Activated B cell treated with CpG ODN at 0.5 μM for 24 hours (primary cell): ENCODE data around the gene ITGB4. TPM values are rescaled to one million over a fixed set of nuclear protein-coding genes. Genes with fewer than 3 reads are reported as not detected.

ENCODE experiments used
- ATAC-seq: fragments of 200-7000 bp; cut with Tn5 transposase; one replicate; pipeline ENCODE4 v1.10.0; 2021; ENCODE audit warnings: low read depth, mild to moderate bottlenecking, moderate library complexity
- CTCF ChIA-PET: fragments of 350-600 bp; sonication (Branson Sonifier 250); formaldehyde crosslinking; loops from one replicate; lab custom pipeline; 2021; ENCODE audit warnings: antibody characterized with exemption; lab: Charles Lee
- POLR2A ChIA-PET: fragments of 350-600 bp; sonication (Branson Sonifier 250); formaldehyde crosslinking; loops from one replicate; lab custom pipeline; 2021; ENCODE audit warnings: antibody characterized with exemption; lab: Charles Lee
- DNase-seq: peaks from one replicate; pipeline ENCODE4 v3.0.0; 2022
- H3K27ac Mint-ChIP-seq: one replicate; pipeline ENCODE4 v1.8.0; 2020; ENCODE audit warnings: mixed read lengths
- H3K27me3 Mint-ChIP-seq: one replicate; pipeline ENCODE4 v1.8.0; 2021; ENCODE audit warnings: mixed read lengths
- H3K36me3 Mint-ChIP-seq: one replicate; pipeline ENCODE4 v1.8.0; 2021; ENCODE audit warnings: low read depth, mixed read lengths
- H3K4me1 Mint-ChIP-seq: one replicate; pipeline ENCODE4 v1.8.0; 2021; ENCODE audit warnings: mixed read lengths
- H3K4me3 Mint-ChIP-seq: one replicate; pipeline ENCODE4 v1.8.0; 2020; ENCODE audit warnings: mild to moderate bottlenecking, mixed read lengths
- H3K9me3 Mint-ChIP-seq: one replicate; pipeline ENCODE4 v1.8.0; 2020; ENCODE audit warnings: mixed read lengths
- CTCF ChIP-seq: fragments of 200-600 bp; IDR thresholded peaks from one replicate; pipeline ENCODE4 v1.8.0; 2022; ENCODE audit warnings: antibody characterized with exemption, mild to moderate bottlenecking
- intact Hi-C: fragments of 100-400 bp; cut with micrococcal nuclease; formaldehyde crosslinking; loops from one replicate; pipeline ENCODE4 v1.15.1; 2024
- total RNA-seq: library from RNA; stranded (reverse); gene quantifications from 2 replicates; pipeline ENCODE4 v1.2.3, GENCODE V29; 2022

ITGB4 gene
- total RNA-seq, 1 donor from 2014 or later: 2.2 TPM

- Mint-ChIP-seq H3K4me1 (peaks cover 9% of the 10 kb centered on the region), H3K36me3 (peaks cover 4% of the 10 kb centered on the region), H3K9me3 (no peaks in the 10 kb centered on the region), H3K27me3 (no peaks in the 10 kb centered on the region), H3K4me3 (no peak overlapping the region), H3K27ac (no peak overlapping the region)
- POLR2A ChIA-PET: interaction anchor here (3.8 to 4.3 kb wide), 2 partner anchors 9 to 23 kb away, joined by 30 to 48 read pairs; partner anchors contain the start of gene GALK1
- DNase-seq: no peak
- intact Hi-C loops: no loop called here
- CTCF ChIA-PET: interaction anchor here (1.6 to 10.9 kb wide), 2 partner anchors 10 to 122 kb away, joined by 4 to 346 read pairs; partner anchors contain the start of genes GALK1 and SMIM5
- no peak for ATAC-seq
- no peak for TF ChIP-seq CTCF
Observed at GRCh38 chr17:75755205-75755901, 34.1 kb downstream of the ITGB4 start.

GRCh38 chr17:75755990-75756389 is 34.7 kb downstream of the ITGB4 start:
- Mint-ChIP-seq H3K27me3 (no peaks in the 10 kb centered on the region), H3K27ac (no peak overlapping the region), H3K4me3 (no peak overlapping the region), H3K9me3 (no peaks in the 10 kb centered on the region), H3K4me1 (peaks cover 9% of the 10 kb centered on the region), H3K36me3 (peaks cover 4% of the 10 kb centered on the region)
- intact Hi-C loops: no loop called here
- CTCF ChIA-PET: interaction anchor here (1.6 kb wide), 1 partner anchor 9 kb away, joined by 4 read pairs; the partner anchor contains the start of gene GALK1
- POLR2A ChIA-PET: interaction anchor here (3.8 to 4.3 kb wide), 2 partner anchors 9 to 22 kb away, joined by 30 to 48 read pairs; partner anchors contain the start of gene GALK1
- DNase-seq (no peak), ATAC-seq (no peak)
- no peak for TF ChIP-seq CTCF

GRCh38 chr17:75756451-75757085 is 35.3 kb downstream of the ITGB4 start:
- H3K27ac Mint-ChIP-seq: no peak overlapping the region
- no peak overlapping the region for H3K4me3 Mint-ChIP-seq
- H3K36me3 Mint-ChIP-seq: peaks cover 4% of the 10 kb centered on the region
- no peaks in the 10 kb centered on the region for H3K9me3 Mint-ChIP-seq
- no peak for TF ChIP-seq CTCF
- CTCF ChIA-PET: interaction anchor here (1.6 kb wide), 1 partner anchor 9 kb away, joined by 4 read pairs; the partner anchor contains the start of gene GALK1
- intact Hi-C loops: no loop called here
- no peak for ATAC-seq
- peaks cover 9% of the 10 kb centered on the region for H3K4me1 Mint-ChIP-seq
- POLR2A ChIA-PET: interaction anchor here (4.3 kb wide), 1 partner anchor 21 kb away, joined by 48 read pairs; a partner anchor contains a TSS
- no peak for DNase-seq
- H3K27me3 Mint-ChIP-seq: no peaks in the 10 kb centered on the region

GRCh38 chr17:75757086-75757681 is 35.9 kb downstream of the ITGB4 start:
- Mint-ChIP-seq H3K4me1 (peaks cover 9% of the 10 kb centered on the region), H3K36me3 (peaks cover 4% of the 10 kb centered on the region), H3K27me3 (no peaks in the 10 kb centered on the region), H3K4me3 (no peak overlapping the region), H3K9me3 (no peaks in the 10 kb centered on the region), H3K27ac (no peak overlapping the region)
- no peak for ATAC-seq
- TF ChIP-seq CTCF: no peak
- ChIA-PET CTCF (no interaction called here), POLR2A (no interaction called here)
- no peak for DNase-seq
- intact Hi-C loops: no loop called here
